HCT116 (cell line): ENCODE data around the gene UBXN11. TPM values are rescaled to one million over a fixed set of nuclear protein-coding genes. Genes with fewer than 3 reads are reported as not detected.

Experiments
- ATAC-seq: fragments of 200-7000 bp; cut with Tn5 transposase; 2 replicates; pipeline ENCODE4 v1.9.1; 2020; ENCODE audit warnings: mild to moderate bottlenecking, moderate library complexity
- BruUV-seq: library from RNA; stranded (reverse); fragments of 400-500 nt; replicated peaks from 2 replicates; lab custom pipeline; 2021; lab: Mats Ljungman, UMichigan
- CTCF ChIA-PET: fragments of 300-600 bp; sonication (Branson Sonifier 250); formaldehyde crosslinking; loops from one replicate; lab custom pipeline; 2021; ENCODE audit warnings: antibody characterized with exemption; lab: Charles Lee
- POLR2A ChIA-PET: fragments of 300-600, 350-600 bp; sonication (Branson Sonifier 250); formaldehyde crosslinking; loops from one replicate; lab custom pipeline; 2021; ENCODE audit warnings: antibody characterized with exemption; lab: Charles Lee
- RAD21 ChIA-PET, 2 experiments: fragments of 300-600 bp; sonication (Branson Sonifier 250); formaldehyde crosslinking; loops; one replicate each; lab custom pipeline; 2023; ENCODE audit warnings: low total read pairs in 2 of 2; ENCODE audit not compliant: uncharacterized antibody in 2 of 2, unreplicated experiment in 2 of 2, low non-redundant PET in 1 of 2; lab: Charles Lee
- DNase-seq: peaks from one replicate; pipeline ENCODE4 v3.0.0-alpha.2; 2010; ENCODE audit warnings: low read depth, low spot score
- H2AFZ ChIP-seq: fragments of 200-600 bp; shearing (Covaris generic), sonication (generic); 2 replicates; pipeline ENCODE4 v1.6.1; 2017; ENCODE audit warnings: low read depth, mixed run types, mixed read lengths, antibody characterized with exemption, low read length; ENCODE audit not compliant: poor library complexity, severe bottlenecking
- H3K27ac ChIP-seq: 2 replicates; pipeline ENCODE4 v1.5.1; 2012; ENCODE audit warnings: low read depth, low read length
- H3K27me3 ChIP-seq: fragments of 200-600 bp; sonication (generic); 2 replicates; pipeline ENCODE4 v1.6.1; 2016; ENCODE audit warnings: mixed run types, low read length, mixed read lengths; ENCODE audit not compliant: insufficient read depth
- H3K36me3 ChIP-seq, 2 experiments: fragments of 200-500 bp in 1 of 2; fragments of 200-600 bp in 1 of 2; sonication (Bioruptor generic) in 1 of 2; sonication (generic) in 1 of 2; 2 replicates each; pipeline versions ENCODE4 v1.5.1 to v1.6.1; 2014 to 2016; ENCODE audit warnings: low read length in 2 of 2, inconsistent platforms in 1 of 2, mixed read lengths in 1 of 2, mixed run types in 1 of 2; ENCODE audit not compliant: insufficient read depth in 2 of 2, control insufficient read depth in 1 of 2
- H3K4me1 ChIP-seq, 2 experiments: fragments of 200-600 bp in 1 of 2; sonication (generic) in 1 of 2; 2 replicates each; pipeline versions ENCODE4 v1.5.1 to v1.6.1; 2012 to 2017; ENCODE audit warnings: low read length in 2 of 2, inconsistent platforms in 1 of 2, mild to moderate bottlenecking in 1 of 2, mixed read lengths in 1 of 2, mixed run types in 1 of 2, moderate library complexity in 1 of 2; ENCODE audit not compliant: insufficient read depth in 2 of 2, control insufficient read depth in 1 of 2
- H3K4me2 ChIP-seq: fragments of 200-600 bp; sonication (generic); 2 replicates; pipeline ENCODE4 v1.6.1; 2017; ENCODE audit warnings: mixed run types, low read length, mixed read lengths
- H3K4me3 ChIP-seq, 2 experiments: fragments of 200-600 bp in 1 of 2; sonication (generic) in 1 of 2; replicated peaks in 1 of 2; 2 replicates each; pipeline ENCODE4 v1.5.1; 2011 to 2016; ENCODE audit warnings: low read length in 2 of 2, control low read depth in 1 of 2, low read depth in 1 of 2, mild to moderate bottlenecking in 1 of 2, mixed read lengths in 1 of 2, mixed run types in 1 of 2
- H3K79me2 ChIP-seq: fragments of 200-600 bp; sonication (generic); 2 replicates; pipeline ENCODE4 v1.6.1; 2017; ENCODE audit warnings: mild to moderate bottlenecking, mixed run types, low read length, moderate library complexity, mixed read lengths; ENCODE audit not compliant: insufficient read depth
- H3K9ac ChIP-seq: fragments of 200-600 bp; sonication (generic); 2 replicates; pipeline ENCODE4 v1.6.1; 2016; ENCODE audit warnings: low read length, mixed read lengths
- H3K9me2 ChIP-seq: fragments of 200-600 bp; sonication (generic), shearing (Covaris generic); 2 replicates; pipeline ENCODE4 v1.6.1; 2017; ENCODE audit warnings: mixed run types, mild to moderate bottlenecking, moderate library complexity; ENCODE audit not compliant: insufficient read depth
- H3K9me3 ChIP-seq, 2 experiments: fragments of 200-500 bp in 1 of 2; fragments of 200-600 bp in 1 of 2; sonication (Bioruptor generic) in 1 of 2; sonication (generic) in 1 of 2; 2 replicates each; pipeline ENCODE4 v1.6.1; 2014 to 2017; ENCODE audit warnings: low read length in 2 of 2, mixed read lengths in 2 of 2, inconsistent platforms in 1 of 2, low read depth in 1 of 2, mild to moderate bottlenecking in 1 of 2, mixed run types in 1 of 2, moderate library complexity in 1 of 2; ENCODE audit not compliant: control insufficient read depth in 1 of 2, insufficient read depth in 1 of 2
- H4K20me1 ChIP-seq: fragments of 200-600 bp; sonication (generic), shearing (Covaris generic); 2 replicates; pipeline ENCODE4 v1.6.1; 2017; ENCODE audit warnings: mixed run types, mild to moderate bottlenecking, moderate library complexity; ENCODE audit not compliant: insufficient read depth
- CBX3 ChIP-seq: IDR thresholded peaks from 2 replicates; pipeline ENCODE4 v1.6.1; 2012; ENCODE audit warnings: low read depth
- EGR1 ChIP-seq: IDR thresholded peaks from 2 replicates; pipeline ENCODE4 v1.6.1; 2012; ENCODE audit warnings: low read depth
- ELF1 ChIP-seq: IDR thresholded peaks from 2 replicates; pipeline ENCODE4 v1.6.1; 2012; ENCODE audit warnings: low read depth, borderline replicate concordance
- EZH2 ChIP-seq: fragments of 200-600 bp; sonication (generic); IDR thresholded peaks from 2 replicates; pipeline ENCODE4 v1.6.1; 2017; ENCODE audit warnings: antibody characterized with exemption, mixed run types
- EZH2phosphoT487 ChIP-seq: fragments of 200-600 bp; IDR thresholded peaks from 2 replicates; pipeline ENCODE4 v1.6.1; 2018; ENCODE audit warnings: antibody characterized with exemption, borderline replicate concordance
- FOSL1 ChIP-seq: IDR thresholded peaks from 2 replicates; pipeline ENCODE4 v1.6.1; 2012; ENCODE audit warnings: low read depth
- POLR2A ChIP-seq: IDR thresholded peaks from 2 replicates; pipeline ENCODE4 v1.7.0; 2011; ENCODE audit warnings: borderline replicate concordance; ENCODE audit not compliant: insufficient read depth, insufficient read length; ENCODE audit errors: extremely low read depth
- RAD21 ChIP-seq: IDR thresholded peaks from 2 replicates; pipeline ENCODE4 v1.6.1; 2012; ENCODE audit warnings: low read depth, mild to moderate bottlenecking
- SIN3A ChIP-seq: IDR thresholded peaks from 2 replicates; pipeline ENCODE4 v1.6.1; 2012; ENCODE audit warnings: low read depth
- SRF ChIP-seq: IDR thresholded peaks from 2 replicates; pipeline ENCODE4 v1.6.1; 2012; ENCODE audit warnings: low read depth
- TCF7L2 ChIP-seq: IDR thresholded peaks from 2 replicates; pipeline ENCODE4 v1.7.0; 2011; ENCODE audit warnings: borderline replicate concordance, inconsistent platforms; ENCODE audit not compliant: insufficient read depth, insufficient read length; ENCODE audit errors: extremely low read depth
- YY1 ChIP-seq: IDR thresholded peaks from 2 replicates; pipeline ENCODE4 v1.6.1; 2011; ENCODE audit warnings: low read length, low read depth, moderate library complexity, mild to moderate bottlenecking; ENCODE audit not compliant: insufficient replicate concordance; ENCODE audit errors: extremely low read depth
- ZNF274 ChIP-seq: fragments of 200-500 bp; sonication (Bioruptor generic); IDR thresholded peaks from 2 replicates; pipeline ENCODE4 v1.6.1; 2014; ENCODE audit warnings: mild to moderate bottlenecking, low read depth, low read length, inconsistent platforms
- intact Hi-C: fragments of 100-400 bp; cut with micrococcal nuclease; formaldehyde crosslinking; loops from 2 replicates; pipeline ENCODE4 v1.10.0; 2022
- total RNA-seq: library from RNA; stranded (reverse); gene quantifications from one replicate; pipeline ENCODE4 v1.2.1, GENCODE V29; 2021; ENCODE audit not compliant: unreplicated experiment
- TF ChIP-seq, protein P1 (sequence below): IDR thresholded peaks from 2 replicates; pipeline ENCODE4 v1.6.1; 2012; ENCODE audit warnings: low read depth

UBXN11 gene
- total RNA-seq, 1 experiment from 2014 or later = 19.3 TPM

DNA sequence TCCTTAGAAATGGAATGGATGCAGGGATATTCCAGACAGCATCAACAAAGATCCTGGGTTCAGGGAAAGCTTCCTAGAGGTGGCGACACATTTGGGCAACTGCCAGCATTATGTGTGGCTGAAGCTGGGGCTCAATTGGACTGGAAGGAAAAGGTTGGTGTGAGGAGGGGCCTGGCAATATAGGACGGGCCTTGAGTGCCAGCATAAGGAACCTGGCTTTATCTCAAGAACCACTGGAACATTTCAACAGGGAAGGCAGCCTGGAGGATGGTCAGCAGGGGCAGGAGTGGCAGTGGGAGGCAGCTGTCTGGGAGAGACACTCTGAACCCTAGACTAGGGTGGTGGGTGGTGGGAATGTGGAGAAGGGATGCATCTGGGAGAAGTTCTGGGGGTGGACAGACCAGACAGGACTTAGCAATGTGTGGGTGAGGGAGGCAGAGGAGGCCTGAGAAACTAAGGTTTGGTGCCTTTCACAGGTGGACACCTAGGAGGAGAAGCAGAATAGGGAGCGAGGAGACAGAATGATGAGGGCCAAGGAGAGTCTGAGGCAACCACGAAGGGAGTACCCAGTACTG, 23.1 kb downstream of the UBXN11 start (continued):
- TF ChIP-seq, protein P1, sequence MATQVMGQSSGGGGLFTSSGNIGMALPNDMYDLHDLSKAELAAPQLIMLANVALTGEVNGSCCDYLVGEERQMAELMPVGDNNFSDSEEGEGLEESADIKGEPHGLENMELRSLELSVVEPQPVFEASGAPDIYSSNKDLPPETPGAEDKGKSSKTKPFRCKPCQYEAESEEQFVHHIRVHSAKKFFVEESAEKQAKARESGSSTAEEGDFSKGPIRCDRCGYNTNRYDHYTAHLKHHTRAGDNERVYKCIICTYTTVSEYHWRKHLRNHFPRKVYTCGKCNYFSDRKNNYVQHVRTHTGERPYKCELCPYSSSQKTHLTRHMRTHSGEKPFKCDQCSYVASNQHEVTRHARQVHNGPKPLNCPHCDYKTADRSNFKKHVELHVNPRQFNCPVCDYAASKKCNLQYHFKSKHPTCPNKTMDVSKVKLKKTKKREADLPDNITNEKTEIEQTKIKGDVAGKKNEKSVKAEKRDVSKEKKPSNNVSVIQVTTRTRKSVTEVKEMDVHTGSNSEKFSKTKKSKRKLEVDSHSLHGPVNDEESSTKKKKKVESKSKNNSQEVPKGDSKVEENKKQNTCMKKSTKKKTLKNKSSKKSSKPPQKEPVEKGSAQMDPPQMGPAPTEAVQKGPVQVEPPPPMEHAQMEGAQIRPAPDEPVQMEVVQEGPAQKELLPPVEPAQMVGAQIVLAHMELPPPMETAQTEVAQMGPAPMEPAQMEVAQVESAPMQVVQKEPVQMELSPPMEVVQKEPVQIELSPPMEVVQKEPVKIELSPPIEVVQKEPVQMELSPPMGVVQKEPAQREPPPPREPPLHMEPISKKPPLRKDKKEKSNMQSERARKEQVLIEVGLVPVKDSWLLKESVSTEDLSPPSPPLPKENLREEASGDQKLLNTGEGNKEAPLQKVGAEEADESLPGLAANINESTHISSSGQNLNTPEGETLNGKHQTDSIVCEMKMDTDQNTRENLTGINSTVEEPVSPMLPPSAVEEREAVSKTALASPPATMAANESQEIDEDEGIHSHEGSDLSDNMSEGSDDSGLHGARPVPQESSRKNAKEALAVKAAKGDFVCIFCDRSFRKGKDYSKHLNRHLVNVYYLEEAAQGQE = no peak
- TF ChIP-seq TCF7L2 = no peak

DNA sequence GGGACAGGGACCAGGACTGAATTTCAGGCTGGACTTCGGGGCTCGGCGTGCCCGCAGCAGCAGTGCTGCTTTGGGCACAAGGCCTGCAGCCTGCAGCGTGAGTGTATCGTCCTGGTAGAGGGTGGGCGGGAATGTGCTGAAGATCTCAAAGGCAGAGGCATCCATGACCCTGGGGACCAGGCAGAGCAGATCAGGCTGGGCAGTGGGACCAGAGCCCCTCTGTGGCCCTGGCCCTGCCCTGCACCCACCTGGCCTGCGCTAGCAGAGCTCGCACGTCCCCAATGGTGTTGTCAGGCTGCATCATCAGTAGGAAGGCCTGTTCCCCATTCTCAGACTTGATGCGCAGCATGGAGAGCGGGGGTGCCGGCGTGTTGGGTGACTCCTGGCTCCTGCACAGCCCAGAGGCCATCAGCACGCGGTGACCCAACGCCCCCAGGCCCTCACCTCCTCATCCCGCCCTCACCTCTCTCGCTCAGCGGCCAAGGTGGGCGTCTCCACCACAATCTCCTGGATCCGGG, 24.0 kb downstream of the UBXN11 start:
- RAD21 ChIA-PET = no interaction called here
- H3K36me3 ChIP-seq = peaks cover 4 to 5% of the 10 kb centered on the region in 2 experiments; a peak in 3 of 4 replicates
- POLR2A ChIA-PET = no interaction called here
- H3K4me3 ChIP-seq = no peak overlapping the region
- no peak overlapping the region for H2AFZ ChIP-seq
- DNase-seq = no peak
- H3K27me3 ChIP-seq = no peaks in the 10 kb centered on the region
- H4K20me1 ChIP-seq = no peaks in the 10 kb centered on the region
- peaks cover 16% of the 10 kb centered on the region for H3K79me2 ChIP-seq
- H3K9me3 ChIP-seq = no peaks in the 10 kb centered on the region
- CTCF ChIA-PET = interaction anchor here (4.3 kb wide), 1 partner anchor 40 kb away, joined by 47 read pairs; no protein-coding TSS in a partner anchor
- H3K4me2 ChIP-seq = no peak overlapping the region
- ATAC-seq = no peak
- intact Hi-C loops = no loop called here
- TF ChIP-seq SRF (no peak), FOSL1 (no peak), RAD21 (no peak), CBX3 (no peak), POLR2A (no peak), ELF1 (no peak), TCF7L2 (no peak), EZH2phosphoT487 (no peak), EGR1 (no peak), ZNF274 (no peak), SIN3A (no peak), YY1 (no peak), EZH2 (no peak)
- H3K27ac ChIP-seq = no peak overlapping the region; the same call in 1 of the 2 replicates
- H3K9ac ChIP-seq = no peak overlapping the region
- H3K4me1 ChIP-seq = peaks cover 39 to 90% of the 10 kb centered on the region in 2 experiments
- no TSS peak for BruUV-seq
- no peaks in the 10 kb centered on the region for H3K9me2 ChIP-seq
